ENCODE results near the gene WDR18.

DNA sequence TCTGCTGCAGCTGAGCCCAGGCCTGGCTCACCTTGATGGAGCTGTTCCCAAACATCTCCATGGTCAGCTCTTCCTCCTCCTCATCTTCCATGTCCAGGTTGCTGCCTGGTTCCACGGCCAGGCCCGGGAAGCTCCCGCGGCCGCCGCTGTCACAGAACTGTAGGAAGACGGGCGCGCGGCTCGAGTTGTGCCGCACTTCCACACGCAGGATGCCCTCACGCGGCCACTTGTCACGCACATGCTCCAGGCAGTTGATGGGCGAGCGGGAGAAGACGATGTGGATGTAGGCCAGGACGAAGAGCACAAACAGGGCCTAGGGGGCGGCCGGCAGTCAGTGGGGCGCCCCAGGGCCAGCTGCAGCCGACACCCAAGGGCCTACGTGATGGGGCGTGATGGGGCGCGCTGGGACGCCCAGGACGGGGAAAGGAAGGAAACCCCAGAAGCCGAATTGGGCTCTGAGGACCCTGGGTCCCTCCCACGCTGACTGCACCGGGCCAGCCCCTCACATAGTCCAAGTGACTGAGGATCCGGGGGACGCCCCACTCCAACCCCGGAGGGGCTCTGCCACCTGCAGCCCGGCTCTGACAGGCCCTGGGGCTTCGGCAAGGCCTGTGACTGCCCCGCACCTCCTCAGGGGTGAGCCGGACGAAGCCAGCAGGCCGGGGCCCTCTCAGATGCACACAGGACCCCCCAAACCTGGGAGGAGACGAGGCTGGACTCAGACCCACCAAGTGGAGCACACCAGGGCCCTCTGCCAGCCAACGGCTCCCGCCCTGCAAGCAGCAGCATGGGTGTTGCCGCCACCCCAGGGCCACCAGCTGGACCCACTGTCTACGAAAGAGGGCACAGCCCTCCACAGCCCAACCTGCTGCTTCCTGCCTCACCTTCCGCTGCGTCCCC, 30.3 kb downstream of the WDR18 start:
- no peak for TF ChIP-seq EZH2 (IDR thresholded peaks at IDR 0.05; ENCODE audit: low read length, missing control alignments)
- TF ChIP-seq CTCF (conservative IDR thresholded peaks at IDR 0.05 in 1 of 2, IDR thresholded peaks at IDR 0.05 in 1 of 2; ENCODE audit: low read depth in 1 of 2, low read length in 2 of 2): no peak

Measured in fibroblast of lung (primary cell).